B cell (primary cell): Measurements from ENCODE around the gene MUS81. TPM values are rescaled to one million over a fixed set of nuclear protein-coding genes. Genes with fewer than 3 reads are reported as not detected.

Source experiments
- ATAC-seq: fragments of 200-7000 bp; cut with Tn5 transposase; one replicate; pipeline ENCODE4 v1.10.0; 2021; ENCODE audit warnings: low read depth, mild to moderate bottlenecking, moderate number of reproducible peaks, moderate library complexity
- CTCF ChIA-PET: fragments of 350-600 bp; sonication (Branson Sonifier 250); formaldehyde crosslinking; loops from one replicate; lab custom pipeline; 2021; ENCODE audit warnings: antibody characterized with exemption, inconsistent platforms; lab: Charles Lee
- POLR2A ChIA-PET: fragments of 350-600 bp; sonication (Branson Sonifier 250); formaldehyde crosslinking; loops from one replicate; lab custom pipeline; 2021; ENCODE audit warnings: antibody characterized with exemption; lab: Charles Lee
- DNase-seq: peaks from one replicate; pipeline ENCODE4 v3.0.0; 2013
- H2AFZ ChIP-seq: 2 replicates; pipeline ENCODE4 v1.6.1; 2012; ENCODE audit warnings: mild to moderate bottlenecking, low read depth, low read length; ENCODE audit not compliant: insufficient read depth, poor library complexity, severe bottlenecking
- H3K27ac ChIP-seq, 2 donors: 1 replicate in 1 of 2; 2 replicates in 1 of 2; pipeline ENCODE4 v1.5.1; 2012 to 2013; ENCODE audit warnings: low read length in 2 of 2, mild to moderate bottlenecking in 2 of 2, moderate library complexity in 1 of 2
- H3K27me3 ChIP-seq, 4 experiments: fragments of 200-600 bp in 1 of 4; sonication (generic) in 1 of 4; replicated peaks in 1 of 4; 1 replicate in 2 of 4; 2 replicates in 2 of 4; pipeline versions ENCODE4 v1.6.1 to v1.7.0; 2013 to 2016; ENCODE audit warnings: low read length in 3 of 4, mild to moderate bottlenecking in 2 of 4, mixed read lengths in 1 of 4, moderate library complexity in 1 of 4; ENCODE audit not compliant: insufficient read depth in 4 of 4, control insufficient read depth in 3 of 4; ENCODE audit errors: control extremely low read depth in 1 of 4
- H3K36me3 ChIP-seq, 2 experiments: replicated peaks in 1 of 2; 1 replicate in 1 of 2; 2 replicates in 1 of 2; pipeline versions ENCODE4 v1.6.1 to v1.7.1; 2013; ENCODE audit warnings: low read length in 1 of 2; ENCODE audit not compliant: insufficient read depth in 2 of 2, control insufficient read depth in 1 of 2; ENCODE audit errors: control extremely low read depth in 1 of 2, extremely low read depth in 1 of 2
- H3K4me1 ChIP-seq, 2 donors: fragments of 200-600 bp in 1 of 2; sonication (generic) in 1 of 2; 1 replicate in 1 of 2; 2 replicates in 1 of 2; pipeline versions ENCODE4 v1.5.1 to v1.6.1; 2013 to 2017; ENCODE audit warnings: low read length in 2 of 2; ENCODE audit not compliant: control insufficient read depth in 2 of 2, insufficient read depth in 2 of 2
- H3K4me2 ChIP-seq: replicated peaks from 2 replicates; pipeline ENCODE3; 2012; ENCODE audit warnings: mild to moderate bottlenecking, low read depth, low read length; ENCODE audit not compliant: poor library complexity, severe bottlenecking
- H3K4me3 ChIP-seq, 5 experiments: fragments of 200-600 bp in 1 of 5; sonication (generic) in 1 of 5; 1 replicate in 3 of 5; 2 replicates in 2 of 5; pipeline versions ENCODE4 v1.5.1 to v1.7.0; 2011 to 2016; ENCODE audit warnings: low read length in 4 of 5, mild to moderate bottlenecking in 4 of 5, low read depth in 2 of 5, control low read depth in 1 of 5, moderate library complexity in 1 of 5; ENCODE audit not compliant: insufficient read depth in 1 of 5; ENCODE audit errors: control extremely low read depth in 1 of 5, extremely low read depth in 1 of 5
- H3K79me2 ChIP-seq: fragments of 200-600 bp; sonication (generic); one replicate; pipeline ENCODE4 v1.6.0; 2016; ENCODE audit warnings: low read length; ENCODE audit not compliant: control insufficient read depth, insufficient read depth
- H3K9ac ChIP-seq: fragments of 200-600 bp; sonication (generic); 2 replicates; pipeline ENCODE4 v1.6.1; 2017; ENCODE audit warnings: mild to moderate bottlenecking, low read length, moderate library complexity
- H3K9me3 ChIP-seq, 3 donors: one replicate each; pipeline versions ENCODE4 v1.6.1 to v1.7.1; 2013; ENCODE audit warnings: low read length in 2 of 3; ENCODE audit not compliant: control insufficient read depth in 2 of 3, insufficient read depth in 1 of 3; ENCODE audit errors: control extremely low read depth in 1 of 3
- H4K20me1 ChIP-seq: 2 replicates; pipeline ENCODE4 v1.6.0; 2012; ENCODE audit warnings: mild to moderate bottlenecking, low read length; ENCODE audit not compliant: insufficient read depth, control insufficient read depth, poor library complexity, severe bottlenecking
- H3K27ac Mint-ChIP-seq: one replicate; pipeline ENCODE4 v1.8.0; 2021; ENCODE audit warnings: mixed read lengths
- H3K27me3 Mint-ChIP-seq: one replicate; pipeline ENCODE4 v1.8.0; 2021; ENCODE audit warnings: mixed read lengths
- H3K4me1 Mint-ChIP-seq: one replicate; pipeline ENCODE4 v1.8.0; 2021; ENCODE audit warnings: mixed read lengths
- H3K4me3 Mint-ChIP-seq: one replicate; pipeline ENCODE4 v1.8.0; 2021; ENCODE audit warnings: mixed read lengths
- H3K9me3 Mint-ChIP-seq: one replicate; pipeline ENCODE4 v1.8.0; 2022; ENCODE audit warnings: mixed read lengths; ENCODE audit not compliant: insufficient read depth
- CTCF ChIP-seq: fragments of 200-600 bp; IDR thresholded peaks from one replicate; pipeline ENCODE4 v1.8.0; 2022; ENCODE audit warnings: antibody characterized with exemption, mild to moderate bottlenecking
- EZH2 ChIP-seq: IDR thresholded peaks from 2 replicates; pipeline ENCODE4 v1.6.1; 2012; ENCODE audit warnings: borderline replicate concordance, low read depth, mild to moderate bottlenecking, moderate library complexity, low read length; ENCODE audit not compliant: insufficient read depth, poor library complexity, severe bottlenecking
- WGBS: methylation state at CpG from one replicate; pipeline ENCODE4 v1.1.5; 2013; ENCODE audit warnings: missing lambda C conversion rate; ENCODE audit not compliant: insufficient coverage; 5-methylcytosine and 5-hydroxymethylcytosine counted together
- intact Hi-C: fragments of 100-400 bp; cut with micrococcal nuclease; formaldehyde crosslinking; loops from one replicate; pipeline ENCODE4 v1.10.0; 2022
- polyA plus RNA-seq: library from polyadenylated mRNA; depleted of rRNA; stranded (reverse); fragments of >200 nt; gene quantifications from 2 replicates; pipeline ENCODE4 v1.2.3, GENCODE V29; 2012
- total RNA-seq, 2 donors: library from RNA; stranded (reverse); fragments of 120-200 nt in 1 of 2; gene quantifications; 1 replicate in 1 of 2; 2 replicates in 1 of 2; pipeline versions ENCODE4 v1.2.3 to v1.2.4, GENCODE V29; 2013 to 2022

The MUS81 gene
- total and polyA plus RNA-seq, 2 donors (not counting 1 experiment from before 2014, with no cell fraction given): 74.5 to 134 TPM

DNA sequence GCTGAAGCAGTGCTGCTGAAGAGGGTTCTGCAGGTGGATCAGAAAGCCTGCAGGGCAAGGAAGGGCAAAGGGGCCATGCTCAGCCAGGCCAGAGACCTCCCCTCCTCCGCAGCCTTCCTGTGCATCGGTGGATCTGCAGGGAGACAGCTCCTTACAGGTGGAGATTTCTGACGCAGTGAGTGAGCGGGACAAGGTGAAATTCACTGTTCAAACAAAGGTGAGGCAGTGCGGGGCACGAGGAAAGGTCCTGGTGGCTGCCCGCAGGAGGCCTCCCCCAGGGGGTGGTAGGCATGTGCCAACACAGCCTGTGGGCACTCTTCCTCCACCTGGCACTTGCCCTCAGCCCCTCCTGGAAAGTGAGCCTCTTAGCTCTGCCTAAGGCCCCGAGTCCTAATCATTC lies 10.9 kb upstream of the MUS81 start:
- H3K9me3 ChIP-seq: peaks cover 0 to 15% (median 0%) of the 10 kb centered on the region in 3 donors
- H3K27ac ChIP-seq: no peak overlapping the region
- no peak overlapping the region for H3K4me3 Mint-ChIP-seq
- no peaks in the 10 kb centered on the region for H3K9me3 Mint-ChIP-seq
- DNase-seq: peak; percentile 17
- peaks cover 0 to 1% of the 10 kb centered on the region in 2 donors for H3K4me1 ChIP-seq
- H4K20me1 ChIP-seq: peaks cover 40% of the 10 kb centered on the region
- no peak overlapping the region for H3K9ac ChIP-seq
- intact Hi-C loops: no loop called here
- no peak overlapping the region for H3K4me2 ChIP-seq
- H2AFZ ChIP-seq: no peak overlapping the region
- H3K36me3 ChIP-seq: peaks cover 0 to 40% of the 10 kb centered on the region in 2 experiments
- ChIA-PET POLR2A (interaction anchor here (1.5 kb wide), 1 partner anchor 16 kb away, joined by 3 read pairs; the partner anchor contains the start of gene SNX32), CTCF (interaction anchor here (2.1 to 2.8 kb wide), 2 partner anchors 11 to 36 kb away, joined by 6 to 15 read pairs; partner anchors contain the start of gene MUS81)
- peaks cover 12% of the 10 kb centered on the region for H3K79me2 ChIP-seq
- H3K27me3 Mint-ChIP-seq: no peaks in the 10 kb centered on the region
- no peak for ATAC-seq
- no peak for TF ChIP-seq EZH2
- no peak overlapping the region for H3K27ac Mint-ChIP-seq
- no peaks in the 10 kb centered on the region for H3K27me3 ChIP-seq
- no peak overlapping the region for H3K4me3 ChIP-seq
- 87% methylated on average over 7 of the region's 8 CpGs for WGBS
- peaks cover 11% of the 10 kb centered on the region for H3K4me1 Mint-ChIP-seq

- peaks cover 0 to 3% of the 10 kb centered on the region in 2 donors for H3K4me1 ChIP-seq
- no peak overlapping the region for H3K27ac ChIP-seq
- peaks cover 44% of the 10 kb centered on the region for H4K20me1 ChIP-seq
- ChIA-PET CTCF (interaction anchor here (0.6 to 2.8 kb wide), 3 partner anchors 11 to 170 kb away, joined by 3 to 15 read pairs (median 6); partner anchors contain the start of gene MUS81), POLR2A (interaction anchor here (1.5 kb wide), 1 partner anchor 16 kb away, joined by 3 read pairs; the partner anchor contains the start of gene SNX32)
- H3K79me2 ChIP-seq: peaks cover 16% of the 10 kb centered on the region
- Mint-ChIP-seq H3K4me3 (no peak overlapping the region), H3K27me3 (no peaks in the 10 kb centered on the region), H3K9me3 (no peaks in the 10 kb centered on the region), H3K4me1 (peaks cover 14% of the 10 kb centered on the region), H3K27ac (no peak overlapping the region)
- no peaks in the 10 kb centered on the region for H3K27me3 ChIP-seq
- no peak overlapping the region for H3K4me2 ChIP-seq
- TF ChIP-seq CTCF (no peak), EZH2 (no peak)
- H2AFZ ChIP-seq: no peak overlapping the region
- no peak for ATAC-seq
- intact Hi-C loops: no loop called here
- H3K9me3 ChIP-seq: peaks cover 0 to 15% (median 0%) of the 10 kb centered on the region in 3 donors
- 89% methylated on average over 15 of the region's 16 CpGs for WGBS
- no peak overlapping the region for H3K9ac ChIP-seq
- no peak overlapping the region for H3K4me3 ChIP-seq
- H3K36me3 ChIP-seq: peaks cover 0 to 45% of the 10 kb centered on the region in 2 experiments
- DNase-seq: peak; percentile 12
Measured at GRCh38 chr11:65849771-65850216, 10.4 kb upstream of the MUS81 start.
